Measurements from ENCODE around the gene FLRT2. TPM values are rescaled to one million over a fixed set of nuclear protein-coding genes. Genes with fewer than 3 reads are reported as not detected.

The FLRT2 gene
- total and polyA plus RNA-seq, 10 of the 15 experiments (the other 5 are each of a cell fraction or from before 2014, with no cell fraction given), result 0.03 to 0.13 TPM; not detected in 8

DNA sequence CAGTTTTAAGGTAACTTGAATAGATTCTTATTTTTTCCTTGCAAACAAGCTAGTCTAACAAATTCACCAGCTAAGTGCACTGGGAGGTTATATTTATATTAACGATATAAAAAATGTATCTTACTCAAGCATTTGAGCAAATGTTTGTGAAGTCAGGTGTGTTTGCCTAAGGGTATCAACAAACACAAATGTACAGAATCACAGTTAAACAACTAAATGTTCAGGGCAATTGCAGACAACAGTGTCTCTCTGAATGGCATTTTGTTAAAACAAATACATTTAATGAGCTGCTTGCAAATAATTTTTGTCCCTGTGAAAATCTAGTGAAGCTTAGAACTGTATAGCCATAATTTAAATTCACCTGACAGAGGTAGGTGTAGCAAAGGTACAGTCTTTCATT is 28.2 kb upstream of the FLRT2 start:
- POLR2A ChIA-PET, result no interaction called here
- RAD21 ChIA-PET (ENCODE audit: unreplicated experiment), result no interaction called here
- FAIRE-seq (no peak), ATAC-seq (no peak), DNase-seq (ENCODE audit: low read depth, low spot score) (no peak)
- Histone ChIP-seq H3K36me3 (ENCODE audit: control insufficient read depth in 2 of 2, insufficient read depth in 2 of 2, low read length in 1 of 2) (no peaks in the 10 kb centered on the region), H3K27me3 (replicated peaks in 1 of 2; ENCODE audit: control insufficient read depth in 2 of 2, insufficient read depth in 2 of 2, low read length in 1 of 2) (no peaks in the 10 kb centered on the region), H3K9ac (ENCODE audit: control insufficient read depth, insufficient read depth, low read length) (no peak overlapping the region), H3K79me2 (ENCODE audit: control insufficient read depth, insufficient read depth, low read length) (no peaks in the 10 kb centered on the region), H3K27ac (ENCODE audit: control insufficient read depth, insufficient read depth) (no peak overlapping the region), H3K4me3 (no peak overlapping the region), H2AFZ (ENCODE audit: control insufficient read depth, low read depth, low read length) (no peak overlapping the region), H3K9me3 (replicated peaks; ENCODE audit: control insufficient read depth, insufficient read depth, low read length) (no peaks in the 10 kb centered on the region; the same call in 2 of the 3 replicates), H3K4me1 (ENCODE audit: control insufficient read depth, insufficient read depth, low read length) (no peaks in the 10 kb centered on the region), H4K20me1 (ENCODE audit: control insufficient read depth, insufficient read depth) (no peaks in the 10 kb centered on the region), H3K4me2 (ENCODE audit: control insufficient read depth, insufficient read depth) (no peak overlapping the region)
- no TSS peak for BruUV-seq (replicated peaks)
- in situ Hi-C loops (cut with MboI) (no loop called here), intact Hi-C loops (cut with micrococcal nuclease; ENCODE audit: unreplicated experiment) (no loop called here)
- SMC1A ChIA-PET (ENCODE audit: uncharacterized antibody, unreplicated experiment), result no interaction called here
- CTCF ChIA-PET, result no interaction called here
- WGBS (ENCODE audit: insufficient coverage, insufficient replicate concordance, low lambda C conversion rate, missing lambda C conversion rate), result 0% methylated on average over 1 of the region's 1 CpG
- no peak for TF ChIP-seq POU2F2 (IDR thresholded peaks at IDR 0.05; ENCODE audit: borderline replicate concordance, low read depth, low read length)
- TF ChIP-seq, protein P1, sequence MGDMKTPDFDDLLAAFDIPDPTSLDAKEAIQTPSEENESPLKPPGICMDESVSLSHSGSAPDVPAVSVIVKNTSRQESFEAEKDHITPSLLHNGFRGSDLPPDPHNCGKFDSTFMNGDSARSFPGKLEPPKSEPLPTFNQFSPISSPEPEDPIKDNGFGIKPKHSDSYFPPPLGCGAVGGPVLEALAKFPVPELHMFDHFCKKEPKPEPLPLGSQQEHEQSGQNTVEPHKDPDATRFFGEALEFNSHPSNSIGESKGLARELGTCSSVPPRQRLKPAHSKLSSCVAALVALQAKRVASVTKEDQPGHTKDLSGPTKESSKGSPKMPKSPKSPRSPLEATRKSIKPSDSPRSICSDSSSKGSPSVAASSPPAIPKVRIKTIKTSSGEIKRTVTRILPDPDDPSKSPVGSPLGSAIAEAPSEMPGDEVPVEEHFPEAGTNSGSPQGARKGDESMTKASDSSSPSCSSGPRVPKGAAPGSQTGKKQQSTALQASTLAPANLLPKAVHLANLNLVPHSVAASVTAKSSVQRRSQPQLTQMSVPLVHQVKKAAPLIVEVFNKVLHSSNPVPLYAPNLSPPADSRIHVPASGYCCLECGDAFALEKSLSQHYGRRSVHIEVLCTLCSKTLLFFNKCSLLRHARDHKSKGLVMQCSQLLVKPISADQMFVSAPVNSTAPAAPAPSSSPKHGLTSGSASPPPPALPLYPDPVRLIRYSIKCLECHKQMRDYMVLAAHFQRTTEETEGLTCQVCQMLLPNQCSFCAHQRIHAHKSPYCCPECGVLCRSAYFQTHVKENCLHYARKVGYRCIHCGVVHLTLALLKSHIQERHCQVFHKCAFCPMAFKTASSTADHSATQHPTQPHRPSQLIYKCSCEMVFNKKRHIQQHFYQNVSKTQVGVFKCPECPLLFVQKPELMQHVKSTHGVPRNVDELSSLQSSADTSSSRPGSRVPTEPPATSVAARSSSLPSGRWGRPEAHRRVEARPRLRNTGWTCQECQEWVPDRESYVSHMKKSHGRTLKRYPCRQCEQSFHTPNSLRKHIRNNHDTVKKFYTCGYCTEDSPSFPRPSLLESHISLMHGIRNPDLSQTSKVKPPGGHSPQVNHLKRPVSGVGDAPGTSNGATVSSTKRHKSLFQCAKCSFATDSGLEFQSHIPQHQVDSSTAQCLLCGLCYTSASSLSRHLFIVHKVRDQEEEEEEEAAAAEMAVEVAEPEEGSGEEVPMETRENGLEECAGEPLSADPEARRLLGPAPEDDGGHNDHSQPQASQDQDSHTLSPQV (IDR thresholded peaks at IDR 0.05), result no peak
- TF ChIP-seq, protein P2, sequence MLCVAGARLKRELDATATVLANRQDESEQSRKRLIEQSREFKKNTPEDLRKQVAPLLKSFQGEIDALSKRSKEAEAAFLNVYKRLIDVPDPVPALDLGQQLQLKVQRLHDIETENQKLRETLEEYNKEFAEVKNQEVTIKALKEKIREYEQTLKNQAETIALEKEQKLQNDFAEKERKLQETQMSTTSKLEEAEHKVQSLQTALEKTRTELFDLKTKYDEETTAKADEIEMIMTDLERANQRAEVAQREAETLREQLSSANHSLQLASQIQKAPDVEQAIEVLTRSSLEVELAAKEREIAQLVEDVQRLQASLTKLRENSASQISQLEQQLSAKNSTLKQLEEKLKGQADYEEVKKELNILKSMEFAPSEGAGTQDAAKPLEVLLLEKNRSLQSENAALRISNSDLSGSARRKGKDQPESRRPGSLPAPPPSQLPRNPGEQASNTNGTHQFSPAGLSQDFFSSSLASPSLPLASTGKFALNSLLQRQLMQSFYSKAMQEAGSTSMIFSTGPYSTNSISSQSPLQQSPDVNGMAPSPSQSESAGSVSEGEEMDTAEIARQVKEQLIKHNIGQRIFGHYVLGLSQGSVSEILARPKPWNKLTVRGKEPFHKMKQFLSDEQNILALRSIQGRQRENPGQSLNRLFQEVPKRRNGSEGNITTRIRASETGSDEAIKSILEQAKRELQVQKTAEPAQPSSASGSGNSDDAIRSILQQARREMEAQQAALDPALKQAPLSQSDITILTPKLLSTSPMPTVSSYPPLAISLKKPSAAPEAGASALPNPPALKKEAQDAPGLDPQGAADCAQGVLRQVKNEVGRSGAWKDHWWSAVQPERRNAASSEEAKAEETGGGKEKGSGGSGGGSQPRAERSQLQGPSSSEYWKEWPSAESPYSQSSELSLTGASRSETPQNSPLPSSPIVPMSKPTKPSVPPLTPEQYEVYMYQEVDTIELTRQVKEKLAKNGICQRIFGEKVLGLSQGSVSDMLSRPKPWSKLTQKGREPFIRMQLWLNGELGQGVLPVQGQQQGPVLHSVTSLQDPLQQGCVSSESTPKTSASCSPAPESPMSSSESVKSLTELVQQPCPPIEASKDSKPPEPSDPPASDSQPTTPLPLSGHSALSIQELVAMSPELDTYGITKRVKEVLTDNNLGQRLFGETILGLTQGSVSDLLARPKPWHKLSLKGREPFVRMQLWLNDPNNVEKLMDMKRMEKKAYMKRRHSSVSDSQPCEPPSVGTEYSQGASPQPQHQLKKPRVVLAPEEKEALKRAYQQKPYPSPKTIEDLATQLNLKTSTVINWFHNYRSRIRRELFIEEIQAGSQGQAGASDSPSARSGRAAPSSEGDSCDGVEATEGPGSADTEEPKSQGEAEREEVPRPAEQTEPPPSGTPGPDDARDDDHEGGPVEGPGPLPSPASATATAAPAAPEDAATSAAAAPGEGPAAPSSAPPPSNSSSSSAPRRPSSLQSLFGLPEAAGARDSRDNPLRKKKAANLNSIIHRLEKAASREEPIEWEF (IDR thresholded peaks at IDR 0.05; ENCODE audit: insufficient replicate concordance, low read depth, low read length), result no peak
- TF ChIP-seq SMAD1 (IDR thresholded peaks at IDR 0.05; ENCODE audit: low read depth, partially characterized antibody), result no peak
- no peak for TF ChIP-seq EGR1 (IDR thresholded peaks at IDR 0.05; ENCODE audit: borderline replicate concordance in 1 of 2, low read depth in 2 of 2, low read length in 2 of 2)
- TF ChIP-seq BMI1 (IDR thresholded peaks at IDR 0.05; ENCODE audit: borderline replicate concordance), result no peak
- TF ChIP-seq FOXM1 (IDR thresholded peaks at IDR 0.05; ENCODE audit: low read depth, low read length), result no peak
- no peak for TF ChIP-seq IRF5 (IDR thresholded peaks at IDR 0.05; ENCODE audit: borderline replicate concordance)
- no peak for TF ChIP-seq CEBPZ (IDR thresholded peaks at IDR 0.05; ENCODE audit: low read depth, low read length)
- TF ChIP-seq CBX3 (IDR thresholded peaks at IDR 0.05; ENCODE audit: borderline replicate concordance, low read depth), result no peak

All from GM12878 (cell line).